Superior temporal gyrus (tissue), 1 donor: ENCODE data around the gene SORL1-AS1.
A peak's percentile ranks its signal among the peaks of the same experiment; 100 is the strongest.

Experiments used
- DNase-seq: peaks from one replicate; pipeline ENCODE4 v3.0.0-alpha.2; 2016; ENCODE audit errors: extremely low spot score

The SORL1-AS1 gene

GRCh38 chr11:121476379-121477032, 23.7 kb upstream of the SORL1-AS1 start:
- DNase-seq: no peak

- DNase-seq: no peak
Observed at GRCh38 chr11:121474680-121475079, 21.9 kb upstream of the SORL1-AS1 start.

- DNase-seq: peak; percentile 85
Observed at GRCh38 chr11:121473064-121473777, 20.5 kb upstream of the SORL1-AS1 start.

GRCh38 chr11:121472312-121472711, 19.5 kb upstream of the SORL1-AS1 start:
- no peak for DNase-seq

- DNase-seq: no peak
Observed at GRCh38 chr11:121471167-121471566, 18.4 kb upstream of the SORL1-AS1 start.

GRCh38 chr11:121469910-121470309, 17.1 kb upstream of the SORL1-AS1 start:
- DNase-seq: no peak

- DNase-seq: peak; percentile 45
Observed at GRCh38 chr11:121467965-121468364, 15.2 kb upstream of the SORL1-AS1 start.

- DNase-seq: no peak
Observed at GRCh38 chr11:121467471-121467870, 14.7 kb upstream of the SORL1-AS1 start.

- peak; percentile 81 for DNase-seq
Observed at GRCh38 chr11:121466063-121466794, 13.5 kb upstream of the SORL1-AS1 start.

GRCh38 chr11:121465709-121466062, 12.9 kb upstream of the SORL1-AS1 start:
- no peak for DNase-seq

- DNase-seq: peak; percentile 81
Observed at GRCh38 chr11:121464352-121464946, 11.7 kb upstream of the SORL1-AS1 start.

GRCh38 chr11:121463689-121464335, 11.0 kb upstream of the SORL1-AS1 start:
- peak; percentile 58 for DNase-seq

- DNase-seq: no peak
Observed at GRCh38 chr11:121461843-121462242, 9.1 kb upstream of the SORL1-AS1 start.

- DNase-seq: no peak
Observed at GRCh38 chr11:121460941-121461514, 8.3 kb upstream of the SORL1-AS1 start.

GRCh38 chr11:121459413-121460017, 6.7 kb upstream of the SORL1-AS1 start:
- no peak for DNase-seq

GRCh38 chr11:121458551-121458950, 5.8 kb upstream of the SORL1-AS1 start:
- DNase-seq: no peak

- no peak for DNase-seq
Observed at GRCh38 chr11:121456816-121457431, 4.2 kb upstream of the SORL1-AS1 start.

GRCh38 chr11:121456151-121456550, 3.4 kb upstream of the SORL1-AS1 start:
- DNase-seq: no peak

- DNase-seq: no peak
Observed at GRCh38 chr11:121455115-121455514, 2.3 kb upstream of the SORL1-AS1 start.

- DNase-seq: no peak
Observed at GRCh38 chr11:121453589-121454299, 977 bp upstream of the SORL1-AS1 start.
